HepG2 (cell line): Measurements from ENCODE around the gene PREX1. TPM values are rescaled to one million over a fixed set of nuclear protein-coding genes. Genes with fewer than 3 reads are reported as not detected.

Source experiments
- ATAC-seq: fragments of 200-7000 bp; cut with Tn5 transposase; 3 replicates; pipeline ENCODE4 v1.9.1; 2020; ENCODE audit warnings: mild to moderate bottlenecking, moderate library complexity
- BruUV-seq: library from RNA; stranded (reverse); fragments of 400-500 nt; replicated peaks from 2 replicates; lab custom pipeline; 2021; lab: Mats Ljungman, UMichigan
- CTCF ChIA-PET: fragments of 300-600 bp; formaldehyde crosslinking; extraction: SDS; loops from one replicate; lab custom pipeline; 2021; ENCODE audit warnings: low total read pairs, inconsistent platforms, low intra/inter-chr PET ratio; lab: Yijun Ruan, JAX
- POLR2A ChIA-PET: fragments of 350-600 bp; sonication (Branson Sonifier 250); formaldehyde crosslinking; loops from one replicate; lab custom pipeline; 2020; ENCODE audit warnings: antibody characterized with exemption, inconsistent platforms; lab: Yijun Ruan, JAX
- DNase-seq: peaks from one replicate; pipeline ENCODE4 v3.0.0-alpha.2; 2015; ENCODE audit warnings: low spot score
- FAIRE-seq: peaks from 3 replicates; lab custom pipeline; 2011; peaks lifted over from hg19 to GRCh38; lab: Jason Lieb, UNC
- H2AFZ ChIP-seq: one replicate; pipeline ENCODE4 v1.6.1; 2011; ENCODE audit warnings: low read length, inconsistent platforms
- H3K27ac ChIP-seq: fragments of 300-600 bp; 3 replicates; pipeline ENCODE4 v1.8.0; 2011; ENCODE audit warnings: mixed run types, mild to moderate bottlenecking, mixed read lengths, low read length, inconsistent platforms; ENCODE audit not compliant: insufficient read depth; ENCODE audit errors: extremely low read length
- H3K27me3 ChIP-seq, 2 experiments: fragments of 200-600 bp in 1 of 2; 2 replicates in 1 of 2; 3 replicates in 1 of 2; pipeline versions ENCODE4 v1.6.0 to v1.8.0; 2011; ENCODE audit warnings: low read length in 2 of 2, mild to moderate bottlenecking in 2 of 2, moderate library complexity in 2 of 2, inconsistent platforms in 1 of 2; ENCODE audit not compliant: insufficient read depth in 2 of 2, control insufficient read depth in 1 of 2
- H3K36me3 ChIP-seq, 2 experiments: fragments of 200-600 bp in 1 of 2; replicated peaks in 1 of 2; 2 replicates in 1 of 2; 3 replicates in 1 of 2; pipeline versions ENCODE4 v1.5.1 to v1.8.0; 2011; ENCODE audit warnings: low read length in 2 of 2, inconsistent platforms in 1 of 2; ENCODE audit not compliant: insufficient read depth in 2 of 2, control insufficient read depth in 1 of 2
- H3K4me1 ChIP-seq: 2 replicates; pipeline ENCODE4 v1.5.1; 2012; ENCODE audit warnings: low read length, inconsistent platforms; ENCODE audit not compliant: insufficient read depth
- H3K4me2 ChIP-seq: 2 replicates; pipeline ENCODE4 v1.6.0; 2011; ENCODE audit warnings: low read depth, low read length, inconsistent platforms
- H3K4me3 ChIP-seq, 3 experiments: fragments of 200-600 bp in 1 of 3; sonication (generic), shearing (Covaris generic) in 1 of 3; replicated peaks in 1 of 3; 2 replicates each; pipeline ENCODE4 v1.5.1; 2011 to 2016; ENCODE audit warnings: low read length in 3 of 3, inconsistent platforms in 2 of 3, low read depth in 2 of 3, mild to moderate bottlenecking in 2 of 3, control low read depth in 1 of 3, mixed read lengths in 1 of 3; ENCODE audit not compliant: insufficient read depth in 1 of 3
- H3K79me2 ChIP-seq: one replicate; pipeline ENCODE4 v1.6.1; 2011; ENCODE audit warnings: low read length, inconsistent platforms; ENCODE audit not compliant: insufficient read depth
- H3K9ac ChIP-seq: 2 replicates; pipeline ENCODE4 v1.6.0; 2011; ENCODE audit warnings: mild to moderate bottlenecking, low read depth, low read length, inconsistent platforms; ENCODE audit not compliant: insufficient read depth
- H3K9me3 ChIP-seq: 2 replicates; pipeline ENCODE4 v1.5.1; 2012; ENCODE audit warnings: mild to moderate bottlenecking, low read length
- H4K20me1 ChIP-seq: 2 replicates; pipeline ENCODE4 v1.6.0; 2011; ENCODE audit warnings: inconsistent platforms, mild to moderate bottlenecking, low read length, moderate library complexity; ENCODE audit not compliant: insufficient read depth
- CHCHD3 ChIP-seq: sonication (generic); formaldehyde crosslinking; IDR thresholded peaks from 2 replicates; pipeline ENCODE4 v1.8.0; 2022; ENCODE audit warnings: mild to moderate bottlenecking, missing genetic modification reagents, moderate library complexity
- FOXA1 ChIP-seq, 2 experiments: fragments of 450-650 bp in 1 of 2; sonication (generic) in 1 of 2; formaldehyde crosslinking in 1 of 2; IDR thresholded peaks; 2 replicates each; pipeline versions ENCODE4 v1.4.0 to v1.6.1; 2016 to 2020; ENCODE audit warnings: missing genetic modification reagents in 1 of 2
- FOXC1 ChIP-seq: sonication (generic); formaldehyde crosslinking; IDR thresholded peaks from 2 replicates; pipeline ENCODE4 v1.8.0; 2022; ENCODE audit warnings: mild to moderate bottlenecking, missing genetic modification reagents, borderline replicate concordance
- HDAC6 ChIP-seq: fragments of 200-600 bp; sonication (generic); IDR thresholded peaks from 2 replicates; pipeline ENCODE4 v1.7.0; 2017; ENCODE audit warnings: mild to moderate bottlenecking, antibody characterized with exemption, low read length, low read depth
- KLF13 ChIP-seq: sonication (generic); formaldehyde crosslinking; IDR thresholded peaks from 2 replicates; pipeline ENCODE4 v1.4.0; 2020; ENCODE audit warnings: mild to moderate bottlenecking, missing genetic modification reagents
- KLF16 ChIP-seq, 2 experiments: sonication (generic) in 1 of 2; formaldehyde crosslinking in 1 of 2; IDR thresholded peaks; 2 replicates each; pipeline versions ENCODE4 v1.6.1 to v1.8.0; 2016 to 2023; ENCODE audit warnings: missing genetic modification reagents in 2 of 2, missing compliant biosample characterization in 1 of 2
- PHF20 ChIP-seq: sonication (generic); formaldehyde crosslinking; IDR thresholded peaks from 2 replicates; pipeline ENCODE4 v1.5.0; 2020; ENCODE audit warnings: mild to moderate bottlenecking, missing genetic modification reagents
- REL ChIP-seq: sonication (generic); formaldehyde crosslinking; conservative IDR thresholded peaks from 2 replicates; pipeline ENCODE4 v1.8.0; 2022; ENCODE audit warnings: mild to moderate bottlenecking, missing genetic modification reagents, moderate library complexity
- SMAD1 ChIP-seq: sonication (generic); formaldehyde crosslinking; IDR thresholded peaks from 2 replicates; pipeline ENCODE4 v1.4.0; 2020; ENCODE audit warnings: missing genetic modification reagents, low read depth, mild to moderate bottlenecking, borderline replicate concordance
- TOPORS ChIP-seq: sonication (generic); formaldehyde crosslinking; IDR thresholded peaks from 2 replicates; pipeline ENCODE4 v1.8.0; 2023; ENCODE audit warnings: mild to moderate bottlenecking, missing genetic modification reagents
- ZMYM4 ChIP-seq: sonication (generic); formaldehyde crosslinking; IDR thresholded peaks from 2 replicates; pipeline ENCODE4 v1.8.1; 2023; ENCODE audit warnings: mild to moderate bottlenecking, missing genetic modification reagents
- ZNF101 ChIP-seq: sonication (generic); formaldehyde crosslinking; IDR thresholded peaks from 2 replicates; pipeline ENCODE4 v1.4.0; 2020; ENCODE audit warnings: mild to moderate bottlenecking, low read depth, missing genetic modification reagents, borderline replicate concordance
- ZNF468 ChIP-seq: sonication (generic); formaldehyde crosslinking; IDR thresholded peaks from 2 replicates; pipeline ENCODE4 v1.8.0; 2022; ENCODE audit warnings: mild to moderate bottlenecking, moderate library complexity, missing genetic modification reagents
- ZNF543 ChIP-seq: sonication (generic); formaldehyde crosslinking; IDR thresholded peaks from 2 replicates; pipeline ENCODE4 v1.4.0; 2020; ENCODE audit warnings: mild to moderate bottlenecking, missing genetic modification reagents
- ZNF552 ChIP-seq: sonication (generic); formaldehyde crosslinking; IDR thresholded peaks from 2 replicates; pipeline ENCODE4 v1.9.0; 2022; ENCODE audit warnings: missing genetic modification reagents, mild to moderate bottlenecking, borderline replicate concordance
- WGBS: methylation state at CpG from one replicate; pipeline ENCODE4 v1.1.6; 2017; ENCODE audit warnings: low lambda C conversion rate; 5-methylcytosine and 5-hydroxymethylcytosine counted together
- in situ Hi-C: cut with HindIII; loops from 2 replicates; pipeline ENCODE4 v1.10.0; 2017; ENCODE audit warnings: low pct_unique_long_range_greater_than_20kb; ENCODE audit not compliant: extremely low pct_ligation_motif_present
- intact Hi-C: fragments of 100-400 bp; cut with micrococcal nuclease; formaldehyde crosslinking; loops from one replicate; pipeline ENCODE4 v1.10.0; 2022; ENCODE audit not compliant: unreplicated experiment
- polyA plus RNA-seq, 8 experiments: library from polyadenylated mRNA; depleted of rRNA in 3 of 8; stranded (reverse) in 7 of 8; unstranded in 1 of 8; fragments of >200 nt; fragmentation: Illumina TruSeq in 4 of 8; extraction: Trizol in 4 of 8; gene quantifications; 2 replicates each; pipeline versions ENCODE4 v1.2.1 to v1.2.3, GENCODE V29; 2011 to 2016; ENCODE audit warnings: low read depth in 4 of 8, missing spikeins in 1 of 8, mixed read lengths in 1 of 8; ENCODE audit not compliant: insufficient read depth in 1 of 8
- total RNA-seq, 5 experiments: library from RNA; depleted of rRNA; stranded (reverse); fragments of >200 nt; fragmentation: Illumina TruSeq; extraction: Trizol; gene quantifications; 2 replicates each; pipeline ENCODE4 v1.2.3, GENCODE V29; 2016; ENCODE audit warnings: low read depth in 1 of 5
- TF ChIP-seq, protein P1 (sequence below): sonication (generic); formaldehyde crosslinking; IDR thresholded peaks from 2 replicates; pipeline ENCODE4 v1.8.0; 2022; ENCODE audit warnings: missing genetic modification reagents, mild to moderate bottlenecking, borderline replicate concordance
- TF ChIP-seq, protein P2 (sequence below): sonication (generic); formaldehyde crosslinking; IDR thresholded peaks from 2 replicates; pipeline ENCODE4 v1.5.0; 2020; ENCODE audit warnings: missing genetic modification reagents
- TF ChIP-seq, protein P3 (sequence below): sonication (generic); formaldehyde crosslinking; IDR thresholded peaks from 2 replicates; pipeline ENCODE4 v1.4.0; 2020; ENCODE audit warnings: low read depth, mild to moderate bottlenecking, missing genetic modification reagents

The PREX1 gene
- total and polyA plus RNA-seq, 2 of the 13 experiments (the other 11 are each of a cell fraction or from before 2014, with no cell fraction given) = 0.02 to 0.04 TPM

DNA sequence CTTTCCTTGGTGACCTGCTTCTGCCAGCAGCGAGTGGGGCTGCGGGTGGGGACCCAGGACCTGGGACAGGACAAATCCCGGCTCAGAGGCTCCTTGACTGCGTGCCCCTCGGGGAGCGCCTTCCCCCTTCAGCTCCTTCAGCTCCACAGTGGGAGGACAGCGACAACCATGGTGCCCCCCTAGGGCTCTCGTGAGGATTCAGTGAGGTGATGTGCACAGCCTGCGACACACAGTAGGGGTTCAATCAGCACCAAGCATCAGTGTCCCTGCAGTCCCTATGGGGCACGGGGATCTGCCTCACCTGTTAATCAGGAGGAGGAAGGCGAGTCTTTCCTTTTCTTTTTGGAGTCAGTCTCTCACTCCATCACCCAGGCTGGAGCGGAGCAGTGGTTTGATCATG lies 209.2 kb downstream of the PREX1 start (continued):
- no peak for TF ChIP-seq KLF16 (CRISPR knock-in tag; IDR thresholded peaks at IDR 0.05)
- TF ChIP-seq ZNF552 (CRISPR knock-in tag) = no peak
- no peak for TF ChIP-seq ZNF101
- no peak for TF ChIP-seq SMAD1 (CRISPR knock-in tag)
- no peak for TF ChIP-seq HDAC6
- no peak for TF ChIP-seq FOXC1 (CRISPR knock-in tag)
- no peak for TF ChIP-seq ZNF543 (CRISPR knock-in tag)
- TF ChIP-seq CHCHD3 (CRISPR knock-in tag) = no peak

DNA sequence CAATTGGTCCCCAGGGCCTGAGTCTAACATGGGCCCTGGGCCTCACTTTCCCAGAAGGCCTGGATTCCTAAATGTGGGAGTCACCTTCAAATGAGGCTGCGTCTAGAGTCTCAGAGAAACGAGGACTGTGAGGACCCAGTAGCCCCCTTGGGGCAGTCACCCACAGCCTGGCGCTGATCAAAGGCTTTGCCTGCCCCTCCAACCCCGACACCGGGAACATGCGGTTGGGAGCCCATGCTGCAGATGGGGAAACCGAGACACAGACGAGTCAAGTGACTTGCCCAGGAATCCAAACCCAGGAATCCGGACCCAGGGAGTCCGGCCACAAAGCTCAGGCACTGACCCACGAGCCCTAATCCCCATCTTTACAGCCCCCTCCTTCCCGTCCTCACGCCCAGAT lies 209.7 kb downstream of the PREX1 start:
- H4K20me1 ChIP-seq = no peaks in the 10 kb centered on the region
- no peak overlapping the region for H3K9ac ChIP-seq
- POLR2A ChIA-PET = no interaction called here
- no peak overlapping the region for H3K27ac ChIP-seq
- peaks cover 7 to 8% of the 10 kb centered on the region in 2 experiments; a peak in 2 of 5 replicates for H3K27me3 ChIP-seq
- FAIRE-seq (no peak), DNase-seq (no peak), ATAC-seq (no peak)
- no peak overlapping the region for H3K4me2 ChIP-seq
- CTCF ChIA-PET = interaction anchor here (1.3 kb wide), 1 partner anchor 940 kb away, joined by 3 read pairs; no protein-coding TSS in a partner anchor
- no peak overlapping the region for H3K4me3 ChIP-seq
- no peaks in the 10 kb centered on the region for H3K79me2 ChIP-seq
- no TSS peak for BruUV-seq
- no peaks in the 10 kb centered on the region for H3K9me3 ChIP-seq
- TF ChIP-seq, protein P1, sequence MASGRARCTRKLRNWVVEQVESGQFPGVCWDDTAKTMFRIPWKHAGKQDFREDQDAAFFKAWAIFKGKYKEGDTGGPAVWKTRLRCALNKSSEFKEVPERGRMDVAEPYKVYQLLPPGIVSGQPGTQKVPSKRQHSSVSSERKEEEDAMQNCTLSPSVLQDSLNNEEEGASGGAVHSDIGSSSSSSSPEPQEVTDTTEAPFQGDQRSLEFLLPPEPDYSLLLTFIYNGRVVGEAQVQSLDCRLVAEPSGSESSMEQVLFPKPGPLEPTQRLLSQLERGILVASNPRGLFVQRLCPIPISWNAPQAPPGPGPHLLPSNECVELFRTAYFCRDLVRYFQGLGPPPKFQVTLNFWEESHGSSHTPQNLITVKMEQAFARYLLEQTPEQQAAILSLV = no peak
- no peak for TF ChIP-seq REL
- no peak for TF ChIP-seq KLF13 (CRISPR knock-in tag)
- TF ChIP-seq, protein P2, sequence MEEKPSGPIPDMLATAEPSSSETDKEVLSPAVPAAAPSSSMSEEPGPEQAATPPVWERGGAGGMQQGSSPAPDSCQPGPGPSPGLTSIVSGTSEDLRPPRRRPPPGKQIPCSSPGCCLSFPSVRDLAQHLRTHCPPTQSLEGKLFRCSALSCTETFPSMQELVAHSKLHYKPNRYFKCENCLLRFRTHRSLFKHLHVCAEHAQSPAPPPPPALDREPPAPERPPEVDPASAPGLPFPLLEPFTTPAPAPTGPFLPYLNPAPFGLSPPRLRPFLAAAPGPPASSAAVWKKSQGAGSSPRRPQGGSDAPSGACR (CRISPR knock-in tag) = no peak
- no peak for TF ChIP-seq ZNF468 (CRISPR knock-in tag)
- TF ChIP-seq ZMYM4 = no peak
- TF ChIP-seq, protein P3, sequence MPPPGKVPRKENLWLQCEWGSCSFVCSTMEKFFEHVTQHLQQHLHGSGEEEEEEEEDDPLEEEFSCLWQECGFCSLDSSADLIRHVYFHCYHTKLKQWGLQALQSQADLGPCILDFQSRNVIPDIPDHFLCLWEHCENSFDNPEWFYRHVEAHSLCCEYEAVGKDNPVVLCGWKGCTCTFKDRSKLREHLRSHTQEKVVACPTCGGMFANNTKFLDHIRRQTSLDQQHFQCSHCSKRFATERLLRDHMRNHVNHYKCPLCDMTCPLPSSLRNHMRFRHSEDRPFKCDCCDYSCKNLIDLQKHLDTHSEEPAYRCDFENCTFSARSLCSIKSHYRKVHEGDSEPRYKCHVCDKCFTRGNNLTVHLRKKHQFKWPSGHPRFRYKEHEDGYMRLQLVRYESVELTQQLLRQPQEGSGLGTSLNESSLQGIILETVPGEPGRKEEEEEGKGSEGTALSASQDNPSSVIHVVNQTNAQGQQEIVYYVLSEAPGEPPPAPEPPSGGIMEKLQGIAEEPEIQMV (CRISPR knock-in tag) = no peak
- TF ChIP-seq FOXA1 (IDR thresholded peaks at IDR 0.05) = no peak
- TF ChIP-seq FOXA1 (CRISPR knock-in tag; IDR thresholded peaks at IDR 0.05) = no peak
- no peak for TF ChIP-seq TOPORS (CRISPR knock-in tag)
- TF ChIP-seq PHF20 (CRISPR knock-in tag) = no peak
- in situ Hi-C loops (loop anchor here (25.0 kb wide), 1 partner anchor 206 kb away; no protein-coding TSS in a partner anchor), intact Hi-C loops (no loop called here)
- 26% methylated on average over 10 of the region's 13 CpGs for WGBS
- H2AFZ ChIP-seq = no peak overlapping the region
- H3K36me3 ChIP-seq = no peaks in the 10 kb centered on the region
- H3K4me1 ChIP-seq = peaks cover 11% of the 10 kb centered on the region
